A549 (cell line): Measurements from ENCODE around the gene ZNF865. TPM values are rescaled to one million over a fixed set of nuclear protein-coding genes. Genes with fewer than 3 reads are reported as not detected.
A peak's percentile ranks its signal among the peaks of the same experiment; 100 is the strongest.

Experiments used
- ATAC-seq, 2 experiments: fragments of 200-7000 bp in 1 of 2; fragments of >200 bp in 1 of 2; cut with Nextera tagmentation in 1 of 2; cut with Tn5 transposase in 1 of 2; 3 replicates each; pipeline versions ENCODE4 v1.8.0 to v1.9.1; 2018 to 2020; ENCODE audit warnings: mild to moderate bottlenecking in 1 of 2, moderate library complexity in 1 of 2
- CTCF ChIA-PET: fragments of 300-600 bp; sonication (Branson Sonifier 250); formaldehyde crosslinking; extraction: SDS; loops from one replicate; lab custom pipeline; 2021; ENCODE audit warnings: antibody characterized with exemption, inconsistent platforms; lab: Yijun Ruan, JAX
- POLR2A ChIA-PET: fragments of 350-600 bp; formaldehyde crosslinking; extraction: SDS; loops from one replicate; lab custom pipeline; 2021; ENCODE audit warnings: antibody characterized with exemption, inconsistent platforms; lab: Yijun Ruan, JAX
- DNase-seq, 2 experiments: peaks; one replicate each; pipeline versions ENCODE4 v3.0.0 to v3.0.0-alpha.2; 2011 to 2016; ENCODE audit warnings: low read depth in 1 of 2, low spot score in 1 of 2
- FAIRE-seq: peaks from 2 replicates; lab custom pipeline; 2011; peaks lifted over from hg19 to GRCh38; lab: Jason Lieb, UNC
- H3K27ac ChIP-seq, 2 experiments: fragments of >200 bp; sonication (Bioruptor Twin); formaldehyde crosslinking; 3 replicates each; pipeline ENCODE4 v1.5.1; 2016 to 2017
- H3K4me1 ChIP-seq: fragments of >200 bp; sonication (Bioruptor Twin); formaldehyde crosslinking; 3 replicates; pipeline ENCODE4 v1.6.1; 2016
- H3K4me2 ChIP-seq: fragments of >200 bp; sonication (Bioruptor Twin); formaldehyde crosslinking; 3 replicates; pipeline ENCODE4 v1.6.1; 2016
- H3K4me3 ChIP-seq: fragments of >200 bp; sonication (Bioruptor Twin); formaldehyde crosslinking; 3 replicates; pipeline ENCODE4 v1.5.1; 2016
- H3K9me3 ChIP-seq: fragments of >200 bp; sonication (Bioruptor Twin); formaldehyde crosslinking; 3 replicates; pipeline ENCODE4 v1.6.1; 2016
- ATOH8 ChIP-seq: fragments of 250-450 bp; sonication (Bioruptor Pico); IDR thresholded peaks from 2 replicates; pipeline ENCODE4 v1.5.0; 2020; ENCODE audit warnings: low read depth, mild to moderate bottlenecking, moderate library complexity
- BHLHE40 ChIP-seq: IDR thresholded peaks from 2 replicates; pipeline ENCODE4 v1.6.1; 2012; ENCODE audit warnings: low read depth, low read length, inconsistent platforms
- CBX8 ChIP-seq: fragments of 200-600 bp; sonication (generic); IDR thresholded peaks from 2 replicates; pipeline ENCODE4 v1.6.1; 2016
- CHD2 ChIP-seq: fragments of 150-350 bp; IDR thresholded peaks from 2 replicates; pipeline ENCODE4 v1.6.1; 2014; ENCODE audit warnings: low read length; ENCODE audit not compliant: partially characterized antibody
- EHMT2 ChIP-seq: fragments of 200-600 bp; sonication (generic); IDR thresholded peaks from 2 replicates; pipeline ENCODE4 v1.6.1; 2016; ENCODE audit warnings: antibody characterized with exemption, low read depth, mild to moderate bottlenecking, moderate library complexity
- ELK1 ChIP-seq: fragments of 150-350 bp; IDR thresholded peaks from 2 replicates; pipeline ENCODE4 v1.6.1; 2014; ENCODE audit warnings: low read depth, mild to moderate bottlenecking, low read length
- ESRRA ChIP-seq: fragments of 150-350 bp; IDR thresholded peaks from 2 replicates; pipeline ENCODE4 v1.6.1; 2014; ENCODE audit warnings: mild to moderate bottlenecking, low read length, borderline replicate concordance
- FOXS1 ChIP-seq: fragments of 250-450 bp; sonication (Bioruptor Pico); IDR thresholded peaks from 2 replicates; pipeline ENCODE4 v1.5.0; 2020; ENCODE audit warnings: mild to moderate bottlenecking, moderate library complexity
- GATA3 ChIP-seq: IDR thresholded peaks from 2 replicates; pipeline ENCODE4 v1.6.1; 2012; ENCODE audit warnings: borderline replicate concordance
- HDAC2 ChIP-seq: fragments of 200-600 bp; sonication (generic); IDR thresholded peaks from 2 replicates; pipeline ENCODE4 v1.6.1; 2016
- HOXA7 ChIP-seq: fragments of 250-450 bp; sonication (Bioruptor Pico); IDR thresholded peaks from 2 replicates; pipeline ENCODE4 v1.5.0; 2020; ENCODE audit warnings: mild to moderate bottlenecking, moderate library complexity
- HOXB13 ChIP-seq: fragments of 250-450 bp; sonication (Bioruptor Pico); IDR thresholded peaks from 2 replicates; pipeline ENCODE4 v1.5.0; 2020; ENCODE audit warnings: low read depth, mild to moderate bottlenecking, moderate library complexity
- HOXB5 ChIP-seq: fragments of 250-450 bp; sonication (Bioruptor Pico); IDR thresholded peaks from 2 replicates; pipeline ENCODE4 v1.5.0; 2020; ENCODE audit warnings: mild to moderate bottlenecking, moderate library complexity
- KDM1A ChIP-seq: fragments of 200-600 bp; sonication (generic); IDR thresholded peaks from 2 replicates; pipeline ENCODE4 v1.6.1; 2016; ENCODE audit warnings: low read depth, mild to moderate bottlenecking
- MAFK ChIP-seq: fragments of 450-650 bp; IDR thresholded peaks from 2 replicates; pipeline ENCODE4 v1.6.1; 2014; ENCODE audit not compliant: partially characterized antibody
- MAZ ChIP-seq: fragments of 150-350 bp; IDR thresholded peaks from 2 replicates; pipeline ENCODE4 v1.6.1; 2014; ENCODE audit warnings: antibody characterized with exemption, low read depth, low read length, borderline replicate concordance
- NPAS2 ChIP-seq: fragments of 250-450 bp; sonication (Bioruptor Pico); IDR thresholded peaks from 2 replicates; pipeline ENCODE4 v1.8.0; 2022; ENCODE audit warnings: mild to moderate bottlenecking, moderate library complexity, borderline replicate concordance
- NR3C1 ChIP-seq: fragments of >200 bp; sonication (Bioruptor Twin); formaldehyde crosslinking; IDR thresholded peaks from 3 replicates; pipeline ENCODE4 v1.6.1; 2017
- POLR2AphosphoS2 ChIP-seq: conservative IDR thresholded peaks from 2 replicates; pipeline ENCODE4 v1.6.1; 2012; ENCODE audit warnings: low read length, improper control_type of control experiment, inconsistent platforms
- RAD21 ChIP-seq, 2 experiments: fragments of >200 bp in 1 of 2; sonication (Bioruptor Twin) in 1 of 2; formaldehyde crosslinking in 1 of 2; IDR thresholded peaks in 1 of 2; conservative IDR thresholded peaks in 1 of 2; 2 replicates in 1 of 2; 3 replicates in 1 of 2; pipeline ENCODE4 v1.6.1; 2012 to 2018; ENCODE audit warnings: inconsistent platforms in 1 of 2
- RCOR1 ChIP-seq: fragments of 150-350 bp; IDR thresholded peaks from 2 replicates; pipeline ENCODE4 v1.6.1; 2014; ENCODE audit warnings: antibody characterized with exemption, low read length, low read depth
- SMC3 ChIP-seq: fragments of >200 bp; sonication (Bioruptor Twin); formaldehyde crosslinking; IDR thresholded peaks from 3 replicates; pipeline ENCODE4 v1.6.1; 2018; ENCODE audit warnings: inconsistent platforms
- TFCP2L1 ChIP-seq: fragments of 250-450 bp; sonication (Bioruptor Pico); IDR thresholded peaks from 2 replicates; pipeline ENCODE4 v1.5.0; 2021; ENCODE audit warnings: mild to moderate bottlenecking
- USF2 ChIP-seq: fragments of 450-650 bp; IDR thresholded peaks from 2 replicates; pipeline ENCODE4 v1.6.1; 2014; ENCODE audit warnings: antibody characterized with exemption
- ZC3H11A ChIP-seq: fragments of 450-650 bp; IDR thresholded peaks from 2 replicates; pipeline ENCODE4 v1.6.1; 2014; ENCODE audit warnings: antibody characterized with exemption, mild to moderate bottlenecking
- ZFP36 ChIP-seq: fragments of 450-650 bp; IDR thresholded peaks from 2 replicates; pipeline ENCODE4 v1.6.1; 2014; ENCODE audit warnings: borderline replicate concordance; ENCODE audit not compliant: partially characterized antibody
- WGBS: methylation state at CpG from one replicate; pipeline ENCODE4 v1.1.6; 2017; ENCODE audit errors: missing lambda C conversion rate; 5-methylcytosine and 5-hydroxymethylcytosine counted together
- polyA plus RNA-seq, 4 experiments: library from polyadenylated mRNA; depleted of rRNA in 3 of 4; stranded (reverse); fragments of >200 nt; fragmentation: RNase III in 1 of 4; extraction: RNeasy Plus Mini Kit Qiagen cat#74134 plus additional on column Dnase treatment in 1 of 4; gene quantifications; 2 replicates in 3 of 4; 3 replicates in 1 of 4; pipeline ENCODE4 v1.2.3, GENCODE V29; 2011 to 2017
- TF ChIP-seq, protein P1 (sequence below): fragments of >200 bp; sonication (Bioruptor Twin); formaldehyde crosslinking; IDR thresholded peaks from 2 replicates; pipeline ENCODE4 v1.6.1; 2016
- TF ChIP-seq, protein P2 (sequence below): fragments of 250-450 bp; sonication (Bioruptor Pico); IDR thresholded peaks from 2 replicates; pipeline ENCODE4 v1.5.0; 2021; ENCODE audit warnings: mild to moderate bottlenecking, moderate library complexity, borderline replicate concordance
- TF ChIP-seq, protein P3 (sequence below): IDR thresholded peaks from 2 replicates; pipeline ENCODE4 v1.6.1; 2012
- TF ChIP-seq, protein P4 (sequence below): fragments of >200 bp; sonication (Bioruptor Twin); formaldehyde crosslinking; IDR thresholded peaks from 3 replicates; pipeline ENCODE4 v1.5.1; 2016
- TF ChIP-seq, protein P5 (sequence below): IDR thresholded peaks from 2 replicates; pipeline ENCODE4 v1.6.1; 2012; ENCODE audit warnings: low read depth, borderline replicate concordance

Gene ZNF865
- polyA plus RNA-seq, 2 of the 4 experiments (the other 2 are of a cell fraction) = 2.1 to 7.9 TPM

GRCh38 chr19:55654868-55655647 lies 49.6 kb downstream of the ZNF865 start, which contains the start of gene U2AF2:
TSS of gene U2AF2 (plus strand) at chr19:55655035. CDS start at chr19:55655105, 70 bp downstream.
- Histone ChIP-seq H3K27ac (peak within 1 kb of the TSS; percentile 96 to 98), H3K9me3 (no peaks in the 10 kb centered on the region), H3K4me1 (peaks cover 40% of the 10 kb centered on the region), H3K4me3 (peak within 1 kb of the TSS; percentile 68), H3K4me2 (peak within 1 kb of the TSS; percentile 91)
- ChIA-PET POLR2A (interaction anchor here (0.5 to 2.1 kb wide), 41 partner anchors 8 to 1191 kb away, joined by 3 to 31 read pairs (median 4); partner anchors contain the start of genes EPN1, FIZ1, ISOC2 and LENG9), CTCF (interaction anchor here (0.6 to 4.3 kb wide), 20 partner anchors 8 to 514 kb away, joined by 3 to 97 read pairs (median 4); partner anchors contain the start of genes DNAAF3, ZNF580, ZNF581 and ZNF628)
- no peak for FAIRE-seq
- peak; percentile 66 to 73 for ATAC-seq
- WGBS = under 1% methylated on average over 51 of the region's 95 CpGs
- peak; percentile 85 to 96 for DNase-seq
- TF ChIP-seq, protein P1, sequence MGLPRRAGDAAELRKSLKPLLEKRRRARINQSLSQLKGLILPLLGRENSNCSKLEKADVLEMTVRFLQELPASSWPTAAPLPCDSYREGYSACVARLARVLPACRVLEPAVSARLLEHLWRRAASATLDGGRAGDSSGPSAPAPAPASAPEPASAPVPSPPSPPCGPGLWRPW = no peak
- TF ChIP-seq ELK1 (0 out of 2 replicates have a peak, but pooled peaks have one; percentile 39), NPAS2 (no peak; the same call in 1 of the 2 replicates), ATOH8 (CRISPR knock-in tag) (peak; percentile 37; the same call in 1 of the 2 replicates), NR3C1 (no peak), EHMT2 (no peak), BHLHE40 (peak; percentile 51; the same call in 1 of the 2 replicates), CHD2 (no peak), ZFP36 (no peak), POLR2AphosphoS2 (no peak), HOXB13 (CRISPR knock-in tag) (no peak), USF2 (peak; percentile 79), HOXA7 (no peak), RAD21 (conservative IDR thresholded peaks at IDR 0.05 in 1 of 2, IDR thresholded peaks at IDR 0.05 in 1 of 2) (no peak), KDM1A (no peak), MAZ (no peak), HDAC2 (no peak), ZC3H11A (no peak), GATA3 (no peak; the same call in 1 of the 2 replicates), FOXS1 (CRISPR knock-in tag) (no peak), TFCP2L1 (CRISPR knock-in tag) (peak; percentile 88), RCOR1 (no peak), ESRRA (no peak), HOXB5 (CRISPR knock-in tag) (peak; percentile 78; the same call in 1 of the 2 replicates), CBX8 (no peak), MAFK (no peak), SMC3 (no peak)
- TF ChIP-seq, protein P2, sequence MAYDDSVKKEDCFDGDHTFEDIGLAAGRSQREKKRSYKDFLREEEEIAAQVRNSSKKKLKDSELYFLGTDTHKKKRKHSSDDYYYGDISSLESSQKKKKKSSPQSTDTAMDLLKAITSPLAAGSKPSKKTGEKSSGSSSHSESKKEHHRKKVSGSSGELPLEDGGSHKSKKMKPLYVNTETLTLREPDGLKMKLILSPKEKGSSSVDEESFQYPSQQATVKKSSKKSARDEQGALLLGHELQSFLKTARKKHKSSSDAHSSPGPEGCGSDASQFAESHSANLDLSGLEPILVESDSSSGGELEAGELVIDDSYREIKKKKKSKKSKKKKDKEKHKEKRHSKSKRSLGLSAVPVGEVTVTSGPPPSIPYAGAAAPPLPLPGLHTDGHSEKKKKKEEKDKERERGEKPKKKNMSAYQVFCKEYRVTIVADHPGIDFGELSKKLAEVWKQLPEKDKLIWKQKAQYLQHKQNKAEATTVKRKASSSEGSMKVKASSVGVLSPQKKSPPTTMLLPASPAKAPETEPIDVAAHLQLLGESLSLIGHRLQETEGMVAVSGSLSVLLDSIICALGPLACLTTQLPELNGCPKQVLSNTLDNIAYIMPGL (CRISPR knock-in tag) = no peak
- TF ChIP-seq, protein P3, sequence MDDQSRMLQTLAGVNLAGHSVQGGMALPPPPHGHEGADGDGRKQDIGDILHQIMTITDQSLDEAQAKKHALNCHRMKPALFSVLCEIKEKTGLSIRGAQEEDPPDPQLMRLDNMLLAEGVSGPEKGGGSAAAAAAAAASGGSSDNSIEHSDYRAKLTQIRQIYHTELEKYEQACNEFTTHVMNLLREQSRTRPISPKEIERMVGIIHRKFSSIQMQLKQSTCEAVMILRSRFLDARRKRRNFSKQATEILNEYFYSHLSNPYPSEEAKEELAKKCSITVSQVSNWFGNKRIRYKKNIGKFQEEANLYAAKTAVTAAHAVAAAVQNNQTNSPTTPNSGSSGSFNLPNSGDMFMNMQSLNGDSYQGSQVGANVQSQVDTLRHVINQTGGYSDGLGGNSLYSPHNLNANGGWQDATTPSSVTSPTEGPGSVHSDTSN = peak; percentile 73; the same call in 1 of the 2 replicates
- TF ChIP-seq, protein P4, sequence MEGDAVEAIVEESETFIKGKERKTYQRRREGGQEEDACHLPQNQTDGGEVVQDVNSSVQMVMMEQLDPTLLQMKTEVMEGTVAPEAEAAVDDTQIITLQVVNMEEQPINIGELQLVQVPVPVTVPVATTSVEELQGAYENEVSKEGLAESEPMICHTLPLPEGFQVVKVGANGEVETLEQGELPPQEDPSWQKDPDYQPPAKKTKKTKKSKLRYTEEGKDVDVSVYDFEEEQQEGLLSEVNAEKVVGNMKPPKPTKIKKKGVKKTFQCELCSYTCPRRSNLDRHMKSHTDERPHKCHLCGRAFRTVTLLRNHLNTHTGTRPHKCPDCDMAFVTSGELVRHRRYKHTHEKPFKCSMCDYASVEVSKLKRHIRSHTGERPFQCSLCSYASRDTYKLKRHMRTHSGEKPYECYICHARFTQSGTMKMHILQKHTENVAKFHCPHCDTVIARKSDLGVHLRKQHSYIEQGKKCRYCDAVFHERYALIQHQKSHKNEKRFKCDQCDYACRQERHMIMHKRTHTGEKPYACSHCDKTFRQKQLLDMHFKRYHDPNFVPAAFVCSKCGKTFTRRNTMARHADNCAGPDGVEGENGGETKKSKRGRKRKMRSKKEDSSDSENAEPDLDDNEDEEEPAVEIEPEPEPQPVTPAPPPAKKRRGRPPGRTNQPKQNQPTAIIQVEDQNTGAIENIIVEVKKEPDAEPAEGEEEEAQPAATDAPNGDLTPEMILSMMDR = no peak
- TF ChIP-seq, protein P5, sequence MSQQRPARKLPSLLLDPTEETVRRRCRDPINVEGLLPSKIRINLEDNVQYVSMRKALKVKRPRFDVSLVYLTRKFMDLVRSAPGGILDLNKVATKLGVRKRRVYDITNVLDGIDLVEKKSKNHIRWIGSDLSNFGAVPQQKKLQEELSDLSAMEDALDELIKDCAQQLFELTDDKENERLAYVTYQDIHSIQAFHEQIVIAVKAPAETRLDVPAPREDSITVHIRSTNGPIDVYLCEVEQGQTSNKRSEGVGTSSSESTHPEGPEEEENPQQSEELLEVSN = peak; percentile 95
